Thoracic aorta (tissue), 2 donors: ENCODE results near the gene AFG1L. TPM values are rescaled to one million over a fixed set of nuclear protein-coding genes. Genes with fewer than 3 reads are reported as not detected.

Experiments used
- ATAC-seq: fragments of 150-250 bp; one replicate; pipeline ENCODE4 v1.8.0; 2017; ENCODE audit warnings: low read depth; ENCODE audit not compliant: insufficient number of reproducible peaks, low FRiP score
- DNase-seq: peaks from one replicate; pipeline ENCODE4 v3.0.0-alpha.2; 2020; ENCODE audit warnings: low spot score
- H3K27ac ChIP-seq, 2 donors: fragments of 200-600 bp; sonication (generic); 1 replicate in 1 of 2; 2 replicates in 1 of 2; pipeline ENCODE4 v1.5.1; 2016; ENCODE audit warnings: mild to moderate bottlenecking in 2 of 2, moderate library complexity in 2 of 2
- H3K27me3 ChIP-seq: fragments of 200-600 bp; sonication (generic); replicated peaks from 2 replicates; pipeline ENCODE4 v1.6.0; 2016; ENCODE audit warnings: mild to moderate bottlenecking; ENCODE audit not compliant: insufficient read depth
- H3K36me3 ChIP-seq: fragments of 200-600 bp; sonication (generic); one replicate; pipeline ENCODE4 v1.5.1; 2016
- H3K4me1 ChIP-seq, 2 donors: fragments of 200-600 bp; sonication (generic); 1 replicate in 1 of 2; 2 replicates in 1 of 2; pipeline versions ENCODE4 v1.5.1 to v1.6.0; 2016; ENCODE audit warnings: low read depth in 2 of 2, mild to moderate bottlenecking in 1 of 2; ENCODE audit not compliant: control insufficient read depth in 1 of 2
- H3K4me3 ChIP-seq: fragments of 200-600 bp; sonication (generic); 2 replicates; pipeline ENCODE4 v1.5.1; 2016; ENCODE audit warnings: mild to moderate bottlenecking
- H3K9me3 ChIP-seq: fragments of 200-600 bp; sonication (generic); 2 replicates; pipeline ENCODE4 v1.5.1; 2016
- total RNA-seq, 2 donors: library from RNA; depleted of rRNA; stranded (reverse); fragments of >200 nt; gene quantifications; one replicate each; pipeline versions ENCODE4 v1.1.0 to v1.2.3, GENCODE V29; 2016
- TF ChIP-seq, protein P1 (sequence below): fragments of 200-600 bp; sonication (generic); IDR thresholded peaks from one replicate; pipeline ENCODE4 v1.5.1; 2019; ENCODE audit warnings: antibody characterized with exemption

Gene AFG1L
- total RNA-seq, 2 donors from 2014 or later = 1.7 to 21.7 TPM

DNA sequence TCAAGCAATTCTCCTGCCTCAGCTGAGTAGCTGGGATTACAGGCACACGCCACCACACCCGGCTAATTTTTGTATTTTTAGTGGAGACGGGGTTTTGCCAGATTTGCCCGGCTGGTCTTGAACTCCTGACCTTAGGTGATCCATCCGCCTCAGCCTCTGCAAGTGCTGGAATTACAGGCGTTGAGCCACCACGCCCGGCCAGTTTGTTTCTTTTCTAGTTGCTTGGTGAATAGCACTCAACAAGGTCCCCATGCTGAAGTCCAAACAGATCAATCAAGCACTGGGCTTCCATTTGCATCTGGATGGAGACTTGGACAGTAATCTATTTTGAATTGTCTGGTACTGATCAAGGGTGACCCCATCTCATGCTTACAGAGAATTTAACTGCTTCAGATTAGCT, 157.0 kb downstream of the AFG1L start:
- Histone ChIP-seq H3K9me3 (no peaks in the 10 kb centered on the region), H3K27me3 (no peaks in the 10 kb centered on the region), H3K27ac (no peak overlapping the region), H3K4me3 (no peak overlapping the region), H3K36me3 (no peaks in the 10 kb centered on the region), H3K4me1 (no peaks in the 10 kb centered on the region)
- DNase-seq (no peak), ATAC-seq (no peak)
- TF ChIP-seq, protein P1, sequence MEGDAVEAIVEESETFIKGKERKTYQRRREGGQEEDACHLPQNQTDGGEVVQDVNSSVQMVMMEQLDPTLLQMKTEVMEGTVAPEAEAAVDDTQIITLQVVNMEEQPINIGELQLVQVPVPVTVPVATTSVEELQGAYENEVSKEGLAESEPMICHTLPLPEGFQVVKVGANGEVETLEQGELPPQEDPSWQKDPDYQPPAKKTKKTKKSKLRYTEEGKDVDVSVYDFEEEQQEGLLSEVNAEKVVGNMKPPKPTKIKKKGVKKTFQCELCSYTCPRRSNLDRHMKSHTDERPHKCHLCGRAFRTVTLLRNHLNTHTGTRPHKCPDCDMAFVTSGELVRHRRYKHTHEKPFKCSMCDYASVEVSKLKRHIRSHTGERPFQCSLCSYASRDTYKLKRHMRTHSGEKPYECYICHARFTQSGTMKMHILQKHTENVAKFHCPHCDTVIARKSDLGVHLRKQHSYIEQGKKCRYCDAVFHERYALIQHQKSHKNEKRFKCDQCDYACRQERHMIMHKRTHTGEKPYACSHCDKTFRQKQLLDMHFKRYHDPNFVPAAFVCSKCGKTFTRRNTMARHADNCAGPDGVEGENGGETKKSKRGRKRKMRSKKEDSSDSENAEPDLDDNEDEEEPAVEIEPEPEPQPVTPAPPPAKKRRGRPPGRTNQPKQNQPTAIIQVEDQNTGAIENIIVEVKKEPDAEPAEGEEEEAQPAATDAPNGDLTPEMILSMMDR = no peak

DNA sequence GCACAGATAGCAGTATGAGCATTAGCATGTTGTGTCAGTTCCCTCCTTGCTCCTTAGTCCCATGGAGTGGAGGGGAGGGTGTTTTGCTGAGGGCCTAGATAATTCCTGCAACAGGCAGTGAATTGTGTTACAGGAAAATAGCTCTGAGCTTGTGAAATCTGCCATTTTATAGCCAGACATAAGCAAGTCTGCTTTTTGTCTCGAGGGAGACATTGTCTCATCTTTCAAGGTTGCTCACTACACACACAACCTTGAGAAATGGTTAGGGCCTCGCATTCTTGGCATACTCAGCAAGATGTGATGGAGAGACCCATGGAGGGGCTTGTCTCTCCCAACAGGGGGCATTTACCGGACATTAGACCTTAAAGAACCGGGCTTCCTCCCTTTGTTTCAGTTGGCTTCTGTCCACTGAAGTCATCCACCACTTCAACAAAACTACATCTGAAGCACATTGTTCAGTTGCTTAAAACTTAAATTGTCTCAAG, 157.9 kb downstream of the AFG1L start:
- Histone ChIP-seq H3K4me1 (no peaks in the 10 kb centered on the region), H3K4me3 (no peak overlapping the region), H3K9me3 (no peaks in the 10 kb centered on the region), H3K36me3 (no peaks in the 10 kb centered on the region), H3K27ac (no peak overlapping the region), H3K27me3 (no peaks in the 10 kb centered on the region)
- TF ChIP-seq, protein P1 = no peak
- DNase-seq (no peak), ATAC-seq (no peak)

DNA sequence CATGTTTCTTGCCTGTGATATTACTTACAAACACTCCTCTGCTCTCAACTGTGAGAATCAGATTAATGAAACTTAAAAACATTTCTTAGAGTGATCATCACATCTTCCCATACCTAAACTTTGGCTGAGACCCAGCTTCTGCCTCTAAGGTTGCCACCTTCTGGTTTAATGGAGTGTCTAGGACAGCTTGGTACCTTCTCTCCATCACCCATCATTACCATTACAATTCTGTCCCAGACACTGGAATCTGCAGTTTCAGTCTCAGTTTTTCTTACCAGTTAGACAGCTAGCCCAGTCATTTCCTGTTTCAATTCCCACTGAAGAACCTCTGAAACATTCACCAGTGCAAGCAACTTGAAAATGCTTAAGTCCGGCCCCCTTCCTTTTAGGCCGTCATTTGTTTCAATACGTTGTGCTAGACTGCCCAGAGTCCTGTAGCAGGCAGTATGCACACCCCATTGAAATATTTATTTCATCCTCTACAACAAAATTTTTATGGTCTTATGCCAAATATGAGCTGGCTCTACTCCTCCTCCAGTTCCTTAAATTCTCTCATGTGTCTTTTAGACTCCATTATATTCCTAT, 158.8 kb downstream of the AFG1L start:
- Histone ChIP-seq H3K27me3 (no peaks in the 10 kb centered on the region), H3K9me3 (no peaks in the 10 kb centered on the region), H3K4me3 (no peak overlapping the region), H3K4me1 (no peaks in the 10 kb centered on the region), H3K36me3 (no peaks in the 10 kb centered on the region), H3K27ac (no peak overlapping the region)
- TF ChIP-seq, protein P1 = no peak
- ATAC-seq = no peak
- no peak for DNase-seq

- no peak for ATAC-seq
- TF ChIP-seq, protein P1 = no peak
These were observed 159.5 kb downstream of the AFG1L start for GRCh38 chr6:108454356-108454755.

DNA sequence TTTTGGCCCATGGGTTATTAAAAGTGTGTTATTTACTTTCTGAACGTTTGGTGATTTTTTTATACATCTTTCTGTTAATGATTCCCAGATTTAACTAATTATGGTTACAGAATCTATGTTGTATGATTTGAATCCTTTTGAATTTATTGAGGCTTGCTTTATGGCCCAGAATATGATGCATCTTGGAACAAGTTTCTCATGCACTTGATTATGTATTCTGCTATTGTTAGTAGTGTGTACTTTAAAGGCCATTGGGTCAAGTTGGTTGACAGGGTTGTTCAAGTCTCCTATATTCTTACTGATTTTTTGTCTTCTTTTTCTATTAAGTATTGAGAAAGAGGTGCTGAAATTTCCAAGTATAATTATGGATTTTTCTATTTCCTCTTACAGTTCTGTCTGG, 160.8 kb downstream of the AFG1L start:
- TF ChIP-seq, protein P1 = no peak
- no peaks in the 10 kb centered on the region for H3K9me3 ChIP-seq
- no peaks in the 10 kb centered on the region for H3K36me3 ChIP-seq
- ATAC-seq (no peak), DNase-seq (no peak)
- no peak overlapping the region for H3K4me3 ChIP-seq
- H3K27me3 ChIP-seq = no peaks in the 10 kb centered on the region
- no peak overlapping the region for H3K27ac ChIP-seq
- H3K4me1 ChIP-seq = no peaks in the 10 kb centered on the region

More at GRCh38 chr6:108454356-108454755, 159.5 kb downstream of the AFG1L start:
- Histone ChIP-seq H3K9me3 (no peaks in the 10 kb centered on the region), H3K27me3 (no peaks in the 10 kb centered on the region), H3K4me1 (no peaks in the 10 kb centered on the region), H3K4me3 (no peak overlapping the region), H3K27ac (no peak overlapping the region), H3K36me3 (no peaks in the 10 kb centered on the region)
- no peak for DNase-seq
